Vagina (tissue), 2 donors: ENCODE data around the gene ATP6V0B. TPM values are rescaled to one million over a fixed set of nuclear protein-coding genes. Genes with fewer than 3 reads are reported as not detected.

Experiments used
- DNase-seq, 2 donors: peaks; one replicate each; pipeline ENCODE4 v3.0.0-alpha.2; 2017; ENCODE audit errors: extremely low spot score in 2 of 2
- H3K27ac ChIP-seq: fragments of 200-600 bp; sonication (generic); one replicate; pipeline ENCODE4 v1.5.1; 2019
- H3K27me3 ChIP-seq: fragments of 200-600 bp; sonication (generic); one replicate; pipeline ENCODE4 v1.5.1; 2019
- H3K36me3 ChIP-seq, 2 donors: fragments of 200-600 bp; sonication (generic); one replicate each; pipeline ENCODE4 v1.5.1; 2017 to 2019
- H3K4me1 ChIP-seq: fragments of 200-600 bp; sonication (generic); one replicate; pipeline ENCODE4 v1.5.1; 2019
- H3K4me3 ChIP-seq, 2 donors: fragments of 200-600 bp; sonication (generic); 1 replicate in 1 of 2; 2 replicates in 1 of 2; pipeline ENCODE4 v1.5.1; 2016 to 2019
- H3K9me3 ChIP-seq: fragments of 200-600 bp; sonication (generic); one replicate; pipeline ENCODE4 v1.5.1; 2019
- POLR2A ChIP-seq, 2 donors: fragments of 450-650 bp; IDR thresholded peaks; one replicate each; pipeline ENCODE4 v1.6.1; 2017; ENCODE audit warnings: antibody characterized with exemption in 2 of 2, mild to moderate bottlenecking in 2 of 2, moderate library complexity in 2 of 2
- POLR2AphosphoS5 ChIP-seq, 2 donors: sonication (generic); formaldehyde crosslinking; IDR thresholded peaks; one replicate each; pipeline ENCODE4 v1.9.0; 2017; ENCODE audit warnings: antibody characterized with exemption in 2 of 2, mild to moderate bottlenecking in 2 of 2, low read depth in 1 of 2; ENCODE audit not compliant: insufficient read depth in 1 of 2
- intact Hi-C: fragments of 100-400 bp; cut with DNase I; formaldehyde crosslinking; loops from one replicate; pipeline ENCODE4 v1.15.1; 2023
- total RNA-seq: library from RNA; depleted of rRNA; stranded (reverse); fragments of >200 nt; gene quantifications from one replicate; pipeline ENCODE4 v1.2.3, GENCODE V29; 2016
- TF ChIP-seq, protein P1 (sequence below), 3 experiments: fragments of 450-650 bp in 2 of 3; fragments of 200-600 bp in 1 of 3; sonication (generic) in 1 of 3; IDR thresholded peaks; one replicate each; pipeline ENCODE4 v1.5.1; 2017 to 2019; ENCODE audit warnings: antibody characterized with exemption in 3 of 3, mild to moderate bottlenecking in 2 of 3, moderate library complexity in 2 of 3

ATP6V0B gene
- total RNA-seq, 1 donor from 2014 or later: 71.5 TPM

DNA sequence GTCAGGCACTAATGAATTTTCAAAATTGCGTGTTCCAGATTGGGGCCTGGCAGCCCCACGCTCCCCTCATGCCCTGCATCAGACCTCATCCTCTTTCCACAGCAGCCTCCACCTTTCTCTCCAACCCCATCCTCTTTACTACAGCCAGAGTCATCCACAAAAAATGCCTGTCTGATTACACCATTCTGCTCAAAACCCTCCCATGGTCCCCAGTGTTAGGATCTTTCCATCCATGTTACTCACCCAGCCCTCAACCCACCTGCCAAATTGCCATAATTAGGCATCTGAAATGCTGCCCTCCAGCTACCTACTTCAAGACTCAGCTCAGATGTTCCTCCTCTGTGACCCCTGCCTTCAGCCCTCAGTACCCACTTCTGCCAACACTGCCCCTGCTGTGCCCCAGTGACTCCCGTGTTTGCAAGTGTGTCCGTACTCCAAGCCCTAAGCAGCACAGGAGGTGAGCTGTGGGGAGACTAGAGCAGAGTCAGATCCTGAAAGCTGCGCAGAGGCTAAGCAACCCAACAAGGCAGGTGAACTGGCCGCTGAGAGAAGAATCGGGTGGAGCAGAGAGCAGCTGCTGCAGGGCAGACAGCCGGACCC is 41.9 kb upstream of the ATP6V0B start:
- peak overlapping the region; percentile 38 to 50 for H3K4me3 ChIP-seq
- H3K9me3 ChIP-seq: no peaks in the 10 kb centered on the region
- H3K36me3 ChIP-seq: no peaks in the 10 kb centered on the region
- no peaks in the 10 kb centered on the region for H3K27me3 ChIP-seq
- H3K27ac ChIP-seq: peak overlapping the region; percentile 11
- H3K4me1 ChIP-seq: peaks cover 63% of the 10 kb centered on the region
- intact Hi-C loops: loop anchor here (5.0 kb wide), 1 partner anchor 171 kb away; no protein-coding TSS in a partner anchor
- DNase-seq: no peak
- no peak for TF ChIP-seq POLR2AphosphoS5 (IDR thresholded peaks at IDR 0.05; ENCODE audit: insufficient read depth in 1 of 2, low read depth in 1 of 2)
- TF ChIP-seq, protein P1, sequence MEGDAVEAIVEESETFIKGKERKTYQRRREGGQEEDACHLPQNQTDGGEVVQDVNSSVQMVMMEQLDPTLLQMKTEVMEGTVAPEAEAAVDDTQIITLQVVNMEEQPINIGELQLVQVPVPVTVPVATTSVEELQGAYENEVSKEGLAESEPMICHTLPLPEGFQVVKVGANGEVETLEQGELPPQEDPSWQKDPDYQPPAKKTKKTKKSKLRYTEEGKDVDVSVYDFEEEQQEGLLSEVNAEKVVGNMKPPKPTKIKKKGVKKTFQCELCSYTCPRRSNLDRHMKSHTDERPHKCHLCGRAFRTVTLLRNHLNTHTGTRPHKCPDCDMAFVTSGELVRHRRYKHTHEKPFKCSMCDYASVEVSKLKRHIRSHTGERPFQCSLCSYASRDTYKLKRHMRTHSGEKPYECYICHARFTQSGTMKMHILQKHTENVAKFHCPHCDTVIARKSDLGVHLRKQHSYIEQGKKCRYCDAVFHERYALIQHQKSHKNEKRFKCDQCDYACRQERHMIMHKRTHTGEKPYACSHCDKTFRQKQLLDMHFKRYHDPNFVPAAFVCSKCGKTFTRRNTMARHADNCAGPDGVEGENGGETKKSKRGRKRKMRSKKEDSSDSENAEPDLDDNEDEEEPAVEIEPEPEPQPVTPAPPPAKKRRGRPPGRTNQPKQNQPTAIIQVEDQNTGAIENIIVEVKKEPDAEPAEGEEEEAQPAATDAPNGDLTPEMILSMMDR (IDR thresholded peaks at IDR 0.05): no peak
- no peak for TF ChIP-seq POLR2A (IDR thresholded peaks at IDR 0.05)

- DNase-seq: no peak
- no peaks in the 10 kb centered on the region for H3K9me3 ChIP-seq
- H3K4me1 ChIP-seq: peaks cover 66% of the 10 kb centered on the region
- H3K27ac ChIP-seq: peak within 1 kb of the TSS; percentile 11
- H3K36me3 ChIP-seq: no peaks in the 10 kb centered on the region
- intact Hi-C loops: loop anchor here (5.0 kb wide), 1 partner anchor 171 kb away; no protein-coding TSS in a partner anchor
- H3K27me3 ChIP-seq: no peaks in the 10 kb centered on the region
- TF ChIP-seq POLR2A (IDR thresholded peaks at IDR 0.05) (no peak), POLR2AphosphoS5 (IDR thresholded peaks at IDR 0.05; ENCODE audit: insufficient read depth in 1 of 2, low read depth in 1 of 2) (peak in 1 of 2 donors; percentile 41)
- H3K4me3 ChIP-seq: peak within 1 kb of the TSS; percentile 38 to 50
Observed at GRCh38 chr1:43933386-43934100, 41.2 kb upstream of the ATP6V0B start, which contains the start of gene ARTN. ARTN (plus strand) TSS chr1:43933801; CDS start chr1:43935657, 1,856 bp downstream.

DNA sequence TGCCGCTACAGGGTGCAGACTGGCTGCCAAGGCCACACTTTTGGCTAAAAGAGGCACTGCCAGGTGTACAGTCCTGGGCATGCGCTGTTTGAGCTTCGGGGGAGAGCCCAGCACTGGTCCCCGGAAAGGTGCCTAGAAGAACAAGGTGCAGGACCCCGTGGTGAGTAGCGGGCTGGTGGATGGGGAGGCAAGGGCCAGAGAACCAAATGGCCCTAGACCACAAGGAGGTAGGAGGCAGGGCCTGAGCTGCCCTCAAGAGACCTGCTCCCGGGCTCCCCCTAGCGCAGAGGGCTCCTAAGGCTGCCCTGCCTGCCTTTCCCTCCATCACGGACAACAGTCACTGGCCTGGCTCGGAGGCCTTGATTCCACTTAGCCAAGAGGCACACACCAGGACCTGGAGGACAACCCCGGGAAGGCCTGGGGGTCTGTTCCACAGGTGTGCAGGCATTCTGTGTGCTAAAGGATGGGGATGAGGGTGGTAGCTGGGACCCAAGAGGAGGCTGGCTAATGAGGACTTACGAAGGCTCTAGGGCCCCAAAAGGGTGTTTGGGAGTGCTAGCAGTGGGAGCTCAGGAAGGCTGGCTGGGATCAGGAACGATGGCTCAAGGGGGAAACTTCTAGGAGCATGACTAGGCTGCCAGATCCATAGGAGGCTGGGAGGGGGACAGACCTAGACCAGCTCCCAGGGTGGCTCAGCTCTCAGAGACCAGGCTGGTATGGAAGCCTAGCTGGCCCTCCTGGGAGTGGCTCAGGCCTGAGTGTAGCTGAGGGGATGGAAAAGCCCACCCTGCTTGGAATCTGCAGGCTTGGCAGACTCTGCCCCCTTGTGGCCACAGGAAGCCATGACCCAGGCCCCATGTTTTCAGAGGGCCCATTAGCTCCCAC is 40.4 kb upstream of the ATP6V0B start:
- Histone ChIP-seq H3K27me3 (no peaks in the 10 kb centered on the region), H3K9me3 (no peaks in the 10 kb centered on the region), H3K36me3 (no peaks in the 10 kb centered on the region), H3K4me1 (peaks cover 66% of the 10 kb centered on the region), H3K4me3 (peak overlapping the region; percentile 38 to 50), H3K27ac (peak overlapping the region; percentile 11)
- TF ChIP-seq POLR2AphosphoS5 (IDR thresholded peaks at IDR 0.05; ENCODE audit: insufficient read depth in 1 of 2, low read depth in 1 of 2): peak in 1 of 2 donors; percentile 10
- TF ChIP-seq, protein P1 (IDR thresholded peaks at IDR 0.05): peak; percentile 51 to 91 (median 78)
- TF ChIP-seq POLR2A (IDR thresholded peaks at IDR 0.05): no peak
- DNase-seq: no peak
- intact Hi-C loops: loop anchor here (5.0 kb wide), 1 partner anchor 172 kb away; no protein-coding TSS in a partner anchor

- H3K36me3 ChIP-seq: no peaks in the 10 kb centered on the region
- intact Hi-C loops: loop anchor here (5.0 kb wide), 1 partner anchor 173 kb away; no protein-coding TSS in a partner anchor
- H3K27me3 ChIP-seq: no peaks in the 10 kb centered on the region
- H3K4me1 ChIP-seq: peaks cover 64% of the 10 kb centered on the region
- DNase-seq: no peak
- no peak overlapping the region for H3K27ac ChIP-seq
- H3K4me3 ChIP-seq: no peak overlapping the region
- no peak for TF ChIP-seq POLR2AphosphoS5 (IDR thresholded peaks at IDR 0.05; ENCODE audit: insufficient read depth in 1 of 2, low read depth in 1 of 2)
- TF ChIP-seq, protein P1 (IDR thresholded peaks at IDR 0.05): no peak
- no peak for TF ChIP-seq POLR2A (IDR thresholded peaks at IDR 0.05)
- H3K9me3 ChIP-seq: no peaks in the 10 kb centered on the region
Observed at GRCh38 chr1:43934986-43935324, 39.8 kb upstream of the ATP6V0B start.
